Measurements from ENCODE around the gene TRIM8.
"Not testable (repeated sequence)": the region's sequence is repeated elsewhere in the genome, so short reads cannot be mapped to it uniquely, and the experiment has no call there.

Gene TRIM8

DNA sequence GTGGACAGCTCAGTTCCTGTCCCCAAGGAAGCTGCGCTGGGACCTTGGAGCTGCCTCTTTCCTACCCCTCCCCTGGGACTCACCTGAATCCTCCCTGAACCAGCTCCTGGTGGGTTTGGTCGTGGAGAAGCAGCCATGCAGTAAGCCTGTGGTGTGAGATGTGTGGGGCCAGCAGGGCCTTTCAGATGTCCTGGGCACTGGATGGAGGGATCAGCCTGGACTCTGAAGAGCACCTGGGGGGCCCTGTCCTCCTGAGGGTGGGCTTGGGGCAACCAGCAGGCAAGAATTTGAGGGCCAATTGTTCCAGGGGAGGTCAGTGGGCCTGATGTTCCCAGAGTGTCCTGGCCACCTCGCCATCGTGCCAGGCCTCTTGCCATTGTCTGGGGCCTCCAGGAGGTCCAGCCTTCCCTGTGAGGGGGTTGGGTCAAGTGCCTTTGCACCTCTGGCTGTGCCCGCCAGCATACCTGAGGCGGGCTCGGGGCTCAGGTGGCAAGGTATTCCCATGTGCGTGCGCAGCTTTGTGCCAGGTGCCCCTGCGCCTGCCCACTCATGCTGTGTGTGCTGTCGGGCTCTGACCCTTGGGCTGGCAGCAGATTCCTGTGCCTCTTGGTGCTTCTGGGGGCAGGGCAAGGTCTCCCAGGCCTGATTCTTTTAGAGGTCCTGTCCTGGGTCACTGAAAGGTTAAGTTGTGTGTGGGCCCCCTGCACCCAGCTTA is 7.3 kb downstream of the TRIM8 start:
- DNase-seq = no peak

DNA sequence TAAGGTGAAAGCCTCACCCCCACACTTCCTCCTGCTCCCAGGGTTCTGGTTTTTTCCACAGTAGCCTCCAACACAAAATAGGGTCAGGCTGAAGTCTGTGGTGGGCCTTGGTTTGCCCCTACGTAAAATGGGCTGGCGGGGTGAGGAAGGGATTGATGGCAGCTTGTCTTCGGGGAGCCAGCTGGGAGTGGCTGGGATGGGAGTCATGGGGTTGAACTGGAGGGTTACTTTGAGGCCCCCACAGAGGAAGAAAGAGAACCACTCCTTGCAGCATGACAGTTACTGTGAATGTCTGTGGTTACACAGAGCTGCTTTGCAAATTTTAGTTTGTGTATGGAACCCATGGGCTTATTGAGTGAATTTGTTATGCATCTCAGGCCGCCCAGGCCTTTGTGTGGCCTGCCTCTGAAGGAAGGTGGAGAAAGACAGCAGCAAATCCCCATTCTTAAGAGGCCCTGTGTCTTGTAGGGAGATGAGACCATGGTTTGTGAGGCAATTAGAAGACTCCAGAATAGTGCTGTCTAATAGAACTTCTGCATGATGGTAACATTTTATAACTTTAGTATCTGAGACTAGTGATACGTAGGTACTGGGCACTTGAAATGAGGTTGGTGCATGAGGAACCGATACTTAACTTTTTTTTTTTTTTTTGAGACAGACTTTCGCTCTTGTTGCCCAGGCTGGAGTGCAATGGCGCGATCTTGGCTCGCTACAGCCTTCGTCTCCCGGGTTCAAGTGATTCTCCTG is 8.1 kb downstream of the TRIM8 start:
- no peak for DNase-seq

DNA sequence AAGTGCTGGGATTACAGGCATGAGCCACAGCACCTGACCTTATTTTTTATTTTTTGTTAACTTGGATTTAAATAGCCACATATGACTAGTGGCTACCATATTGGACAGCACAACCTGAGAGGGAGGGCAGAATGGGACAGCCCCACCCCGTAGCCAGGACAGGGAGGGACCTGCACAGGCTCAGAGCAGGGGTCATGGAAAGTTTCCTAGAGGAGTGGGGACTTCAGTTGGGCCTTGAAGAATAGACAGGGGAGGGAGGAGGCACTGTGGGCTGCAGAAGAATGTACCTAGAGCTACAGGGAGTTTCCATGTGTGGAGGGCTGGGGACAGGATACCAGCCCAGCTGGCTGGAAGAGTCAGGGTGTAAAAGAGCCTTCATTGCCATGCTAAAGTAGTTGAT is 8.8 kb downstream of the TRIM8 start:
- no peak for DNase-seq

DNA sequence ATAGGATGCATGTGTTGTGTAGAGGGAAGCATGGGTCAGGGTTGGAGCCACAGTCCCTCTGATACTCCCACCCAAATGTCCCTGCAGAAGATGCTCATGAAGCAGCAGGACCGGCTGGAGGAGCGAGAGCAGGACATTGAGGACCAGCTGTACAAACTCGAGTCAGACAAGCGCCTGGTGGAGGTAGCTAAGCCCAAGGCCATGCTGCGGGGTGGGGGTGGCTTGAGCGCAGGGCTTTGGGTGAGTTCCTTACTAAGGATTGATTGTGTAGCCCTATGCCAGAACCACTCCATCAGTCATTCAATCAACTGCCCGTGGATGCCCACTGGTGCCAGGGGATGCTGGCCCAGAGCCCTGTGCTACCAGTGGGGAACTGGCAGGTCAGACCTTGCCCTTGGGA is 10.3 kb downstream of the TRIM8 start:
- DNase-seq = no peak

DNA sequence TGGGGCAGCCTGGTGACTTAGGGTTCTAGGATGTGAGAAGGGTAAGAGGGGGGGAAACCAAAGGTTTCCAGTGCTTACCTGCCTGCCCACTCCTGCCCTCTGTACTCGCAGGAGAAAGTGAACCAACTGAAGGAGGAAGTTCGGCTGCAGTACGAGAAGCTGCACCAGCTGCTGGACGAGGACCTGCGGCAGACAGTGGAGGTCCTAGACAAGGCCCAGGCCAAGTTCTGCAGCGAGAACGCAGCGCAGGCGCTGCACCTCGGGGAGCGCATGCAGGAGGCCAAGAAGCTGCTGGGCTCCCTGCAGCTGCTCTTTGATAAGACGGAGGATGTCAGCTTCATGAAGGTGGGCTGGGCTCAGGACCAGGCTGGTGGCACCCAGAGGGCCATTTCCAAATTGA is 10.7 kb downstream of the TRIM8 start:
- no peak for DNase-seq

DNA sequence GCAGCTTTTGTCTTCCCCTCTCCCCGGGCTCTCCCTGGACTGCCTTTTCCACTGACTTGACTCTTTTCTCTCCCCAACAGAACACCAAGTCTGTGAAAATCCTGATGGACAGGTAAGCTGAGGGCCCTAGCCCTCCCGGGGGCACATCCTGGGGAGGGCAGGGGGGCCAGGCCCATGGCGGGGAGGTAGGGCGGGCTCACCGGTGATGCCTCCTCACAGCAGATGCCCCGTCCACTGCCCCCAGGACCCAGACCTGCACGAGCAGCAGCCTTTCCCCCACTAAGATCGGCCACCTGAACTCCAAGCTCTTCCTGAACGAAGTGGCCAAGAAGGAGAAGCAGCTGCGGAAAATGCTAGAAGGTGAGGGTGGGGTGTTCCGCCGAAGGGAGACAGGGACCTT is 11.7 kb downstream of the TRIM8 start:
- DNase-seq = no peak

DNA sequence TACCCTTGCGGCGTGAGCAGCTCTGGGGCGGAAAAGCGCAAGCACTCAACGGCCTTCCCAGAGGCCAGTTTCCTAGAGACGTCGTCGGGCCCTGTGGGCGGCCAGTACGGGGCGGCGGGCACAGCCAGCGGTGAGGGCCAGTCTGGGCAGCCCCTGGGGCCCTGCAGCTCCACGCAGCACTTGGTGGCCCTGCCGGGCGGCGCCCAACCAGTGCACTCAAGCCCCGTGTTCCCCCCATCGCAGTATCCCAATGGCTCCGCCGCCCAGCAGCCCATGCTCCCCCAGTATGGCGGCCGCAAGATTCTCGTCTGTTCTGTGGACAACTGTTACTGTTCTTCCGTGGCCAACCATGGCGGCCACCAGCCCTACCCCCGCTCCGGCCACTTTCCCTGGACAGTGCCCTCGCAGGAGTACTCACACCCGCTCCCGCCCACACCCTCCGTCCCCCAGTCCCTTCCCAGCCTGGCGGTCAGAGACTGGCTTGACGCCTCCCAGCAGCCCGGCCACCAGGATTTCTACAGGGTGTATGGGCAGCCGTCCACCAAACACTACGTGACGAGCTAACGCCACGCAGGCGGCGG is 12.6 kb downstream of the TRIM8 start:
- no peak for DNase-seq

DNA sequence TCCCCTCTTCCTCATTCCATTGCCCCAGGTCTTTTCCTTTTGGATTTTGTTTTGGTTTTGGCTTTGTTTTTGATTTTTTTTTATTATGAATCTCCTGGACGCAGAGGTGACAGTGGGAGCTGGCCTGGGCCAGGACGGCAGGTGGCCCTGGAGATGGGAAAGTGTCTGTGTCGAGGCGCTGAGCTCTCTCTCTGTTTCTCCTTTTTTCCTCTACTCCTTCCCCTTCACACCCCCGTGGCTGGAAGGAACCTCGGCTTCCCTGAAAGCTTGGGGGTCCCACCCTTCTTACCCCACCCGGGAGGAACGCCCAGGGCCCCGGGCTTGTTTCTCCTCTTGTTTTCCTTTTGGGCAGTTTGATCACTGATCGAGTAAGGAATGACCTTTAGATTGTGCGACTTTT is 13.2 kb downstream of the TRIM8 start:
- DNase-seq = no peak

DNA sequence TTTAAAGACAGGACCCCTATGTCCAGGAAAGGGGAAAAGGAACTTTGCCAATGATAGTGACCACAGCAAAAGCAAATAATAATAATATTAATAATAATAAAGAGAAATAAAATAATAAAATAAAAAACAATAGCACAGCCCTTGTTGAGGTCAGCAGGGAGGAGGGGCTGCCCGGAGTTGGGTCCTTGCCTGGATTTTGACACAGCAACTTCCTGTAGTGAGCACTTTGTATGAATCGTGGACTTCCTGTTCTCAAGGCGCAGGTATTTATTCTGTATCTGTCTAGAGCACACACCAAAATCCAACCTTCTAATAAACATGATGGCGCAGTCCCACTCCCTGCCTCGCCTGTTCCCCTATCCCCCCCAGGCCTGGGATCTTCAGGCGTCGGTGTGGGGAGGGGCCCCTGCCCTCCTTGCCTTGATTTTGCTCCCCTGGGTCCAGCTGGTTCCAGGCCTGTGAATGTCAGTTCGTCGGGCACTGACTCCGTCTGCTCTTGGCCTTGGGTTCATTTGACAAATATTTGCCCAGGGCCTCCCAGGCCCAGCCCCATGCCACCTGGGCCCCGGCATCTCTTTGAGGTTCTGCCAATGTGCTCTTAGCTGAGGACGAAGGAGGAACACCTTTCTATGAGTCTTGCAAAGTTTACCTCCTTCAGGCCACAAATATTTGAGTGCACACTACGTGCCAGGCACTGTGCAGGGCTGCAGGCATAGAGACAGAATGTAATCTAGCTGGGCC is 13.9 kb downstream of the TRIM8 start:
- no peak for DNase-seq

DNA sequence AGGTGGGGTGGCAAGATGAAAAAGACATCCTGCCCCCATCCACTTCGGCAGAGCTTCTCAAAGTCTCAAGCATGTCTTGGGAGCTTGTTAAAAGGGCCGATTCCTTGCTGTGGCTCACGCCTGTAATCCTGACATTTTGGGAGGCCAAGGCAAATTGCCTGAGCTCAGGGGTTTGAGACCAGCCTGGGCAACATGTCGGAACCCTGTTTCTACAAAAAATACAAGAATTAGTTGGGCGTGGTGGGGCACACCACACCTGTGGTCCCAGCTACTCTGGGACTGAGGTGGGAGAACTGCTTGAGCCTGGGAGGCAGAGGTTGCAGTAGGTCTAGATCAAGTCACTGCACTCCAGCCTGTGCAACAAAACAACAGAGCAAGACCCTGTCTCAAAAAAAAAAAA is 14.5 kb downstream of the TRIM8 start:
- DNase-seq = no peak

DNA sequence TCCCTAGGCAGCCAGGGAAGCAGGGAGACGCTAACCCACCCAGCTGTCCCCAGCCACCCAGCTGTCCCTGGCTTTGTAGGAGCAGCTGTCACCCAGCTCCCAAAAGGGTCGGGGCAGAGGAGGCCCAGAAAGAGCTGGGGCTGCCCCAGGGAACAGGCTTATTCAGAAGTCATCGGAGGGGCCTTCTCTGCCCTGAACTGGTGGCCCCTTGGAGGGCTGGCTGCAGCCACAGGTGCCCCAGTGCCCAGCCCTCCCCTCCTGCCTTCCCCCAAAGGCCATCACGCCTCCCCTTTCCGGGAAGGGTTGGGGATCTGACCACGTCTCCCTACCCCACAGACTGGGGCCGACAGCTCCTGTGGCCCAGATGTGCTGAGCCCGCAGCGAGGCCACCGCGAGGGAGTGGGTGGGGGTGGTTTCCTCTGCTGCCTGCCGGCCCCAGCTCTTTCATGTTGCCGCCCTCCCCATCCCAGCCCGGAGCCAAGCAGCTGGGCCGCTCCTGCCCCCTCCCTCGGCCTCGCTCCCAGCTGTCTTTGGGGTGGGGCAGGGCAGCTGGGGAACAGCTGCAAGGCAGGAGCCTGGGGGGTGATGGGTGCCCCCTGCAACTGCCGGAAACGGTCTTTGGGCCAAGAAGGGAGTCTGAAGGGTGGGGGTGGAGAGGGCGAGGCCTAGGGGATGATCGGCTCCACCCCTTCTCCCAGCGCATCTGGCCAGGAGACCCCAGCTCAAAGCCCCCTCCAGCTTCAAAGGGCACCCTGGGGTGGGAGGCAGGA is 16.8 kb downstream of the TRIM8 start:
- no peak for DNase-seq

DNA sequence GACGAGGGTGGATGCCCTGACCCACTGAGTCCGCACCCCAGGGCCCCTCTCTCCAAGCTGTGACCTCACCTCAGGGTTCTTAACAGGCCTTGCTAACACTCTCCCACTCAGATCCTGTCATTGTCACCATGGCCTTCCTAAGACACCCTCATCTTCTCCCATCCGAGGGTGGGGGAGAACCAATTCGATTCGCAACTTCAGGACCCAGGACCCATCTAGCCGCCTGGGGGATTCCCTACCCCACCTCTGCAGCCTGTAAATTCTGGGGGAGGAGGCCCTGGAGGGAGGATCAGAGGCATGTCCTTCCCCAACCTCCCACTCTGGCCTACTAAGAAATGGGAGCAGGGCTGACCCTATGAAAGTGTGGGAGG is 17.4 kb downstream of the TRIM8 start:
- no peak for DNase-seq

DNA sequence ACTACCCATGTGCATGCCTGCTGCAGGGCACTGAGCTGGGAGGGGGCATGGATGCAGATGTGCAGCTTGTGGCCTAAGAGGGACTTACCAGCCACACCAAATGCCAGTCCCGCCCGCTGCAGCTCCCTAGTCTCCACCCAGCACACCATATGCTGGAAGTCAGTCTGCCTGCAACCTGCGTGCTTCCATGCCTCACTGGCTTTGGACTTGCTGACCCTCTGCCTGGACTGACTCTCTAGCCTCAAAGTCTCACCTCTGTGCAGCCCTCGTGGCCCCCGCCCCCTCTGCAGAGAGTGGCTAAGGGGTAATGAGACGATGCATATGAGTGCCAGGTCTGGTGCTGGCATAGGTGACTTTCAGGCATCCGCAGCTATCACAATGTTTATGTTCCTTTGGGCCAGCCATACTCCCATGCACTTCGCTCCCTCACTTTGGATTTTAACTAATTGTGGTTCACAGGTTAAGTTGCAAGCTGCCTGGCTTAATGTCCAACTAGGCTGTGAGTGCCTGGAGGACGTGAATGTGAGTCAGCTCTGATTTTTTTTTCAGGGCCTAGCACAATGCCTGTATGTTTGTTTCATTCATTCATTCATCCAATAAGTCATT is 21.7 kb downstream of the TRIM8 start:
- no peak for DNase-seq

DNA sequence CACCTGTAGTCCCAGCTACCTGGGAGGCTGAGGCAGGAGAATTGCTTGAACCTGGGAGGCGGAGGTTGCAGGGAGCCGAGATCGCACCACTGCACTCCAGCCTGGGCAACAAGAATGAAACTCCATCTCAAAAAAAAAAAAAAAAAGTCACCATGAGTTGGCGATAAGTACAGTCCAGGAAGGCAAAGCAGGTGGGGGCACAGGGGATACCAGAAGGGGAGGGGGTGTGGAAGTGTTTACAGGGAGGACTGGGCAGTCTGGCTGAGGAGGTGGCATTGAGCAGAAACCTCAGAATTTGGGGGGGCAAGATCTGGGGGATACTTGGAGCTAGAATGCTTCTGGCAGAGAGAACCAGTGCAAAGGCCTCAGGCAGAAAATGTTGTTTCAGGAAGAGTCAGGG is 23.1 kb downstream of the TRIM8 start:
- DNase-seq = not testable (repeated sequence)

DNA sequence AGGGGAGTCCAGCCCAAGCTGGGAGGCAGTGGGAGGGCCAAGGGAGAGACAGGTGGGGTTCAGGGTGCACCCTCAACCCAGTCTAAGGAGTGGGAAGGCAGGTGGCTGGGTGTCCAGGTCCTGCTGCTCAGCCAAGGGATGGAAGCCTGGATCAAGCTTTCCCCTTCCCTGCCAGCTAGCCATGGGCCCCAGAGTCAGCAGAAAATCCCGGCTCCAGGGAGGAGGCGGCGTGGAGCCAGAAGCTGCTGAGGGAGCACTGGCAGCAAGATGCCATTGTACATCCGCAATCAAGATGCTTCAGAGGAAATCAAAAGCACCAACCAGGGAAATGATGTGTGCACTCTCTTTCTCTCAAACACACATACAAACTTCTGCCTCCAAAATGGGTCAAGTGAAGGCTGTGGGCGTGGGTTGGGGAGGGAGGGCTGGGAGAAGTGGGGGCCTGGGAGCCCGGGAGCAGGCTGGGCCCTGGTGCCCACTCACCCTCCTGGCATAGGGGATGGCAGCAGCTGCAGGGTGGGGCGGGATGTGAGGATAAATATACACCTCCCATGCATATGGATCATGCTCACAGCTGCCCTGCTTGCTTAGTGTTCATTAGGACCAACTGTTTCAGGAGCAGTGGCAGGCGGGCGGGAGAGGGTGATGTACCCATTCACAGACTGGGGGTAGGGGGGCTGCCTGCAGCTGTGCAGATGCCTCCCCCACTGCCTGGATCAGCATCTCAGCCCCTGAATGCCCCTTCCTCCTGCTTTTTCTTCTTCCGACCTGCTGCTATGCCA is 24.2 kb downstream of the TRIM8 start:
- DNase-seq = no peak

DNA sequence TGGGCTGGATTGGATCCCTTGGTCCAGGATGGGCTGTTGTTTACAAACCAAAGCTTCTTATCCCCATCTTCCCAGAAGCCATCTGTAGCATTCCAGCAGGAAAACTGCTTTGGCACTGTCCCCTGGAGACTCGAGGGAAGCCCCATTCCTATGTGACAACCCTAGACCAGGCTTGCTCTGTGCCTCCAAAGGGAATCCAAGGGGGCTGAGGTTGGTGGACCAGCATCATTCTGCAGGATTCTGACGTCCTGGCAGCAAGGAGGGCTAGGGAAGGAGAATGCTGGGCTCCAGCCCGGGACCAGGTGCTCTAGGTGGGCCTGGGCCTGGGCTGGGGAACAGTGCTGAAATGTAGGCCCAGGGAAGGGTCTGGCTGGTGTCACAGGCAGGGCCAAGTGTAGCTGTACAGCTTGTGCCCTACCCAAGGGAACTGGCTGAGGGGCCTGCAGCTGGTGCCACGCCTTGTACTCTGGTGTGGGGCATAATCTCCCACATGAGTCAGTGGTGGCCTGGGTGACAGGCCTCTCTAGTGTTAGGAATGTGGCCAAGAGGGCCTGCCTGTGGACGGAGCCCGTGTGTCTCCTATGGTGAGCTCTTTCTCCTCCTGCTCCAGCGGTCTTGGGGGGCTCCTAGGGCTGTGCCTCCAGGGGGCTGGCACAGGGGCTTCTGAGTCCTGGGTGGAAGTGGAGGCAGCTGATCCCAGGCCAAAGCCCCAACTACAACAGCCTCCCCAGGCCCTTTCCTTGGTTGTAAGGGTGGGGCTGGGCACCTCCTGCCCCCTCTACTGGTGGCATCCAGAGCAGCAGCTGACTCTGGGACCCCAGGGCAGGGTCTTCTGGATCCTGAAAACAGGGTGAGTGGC is 25.2 kb downstream of the TRIM8 start:
- DNase-seq = no peak

DNA sequence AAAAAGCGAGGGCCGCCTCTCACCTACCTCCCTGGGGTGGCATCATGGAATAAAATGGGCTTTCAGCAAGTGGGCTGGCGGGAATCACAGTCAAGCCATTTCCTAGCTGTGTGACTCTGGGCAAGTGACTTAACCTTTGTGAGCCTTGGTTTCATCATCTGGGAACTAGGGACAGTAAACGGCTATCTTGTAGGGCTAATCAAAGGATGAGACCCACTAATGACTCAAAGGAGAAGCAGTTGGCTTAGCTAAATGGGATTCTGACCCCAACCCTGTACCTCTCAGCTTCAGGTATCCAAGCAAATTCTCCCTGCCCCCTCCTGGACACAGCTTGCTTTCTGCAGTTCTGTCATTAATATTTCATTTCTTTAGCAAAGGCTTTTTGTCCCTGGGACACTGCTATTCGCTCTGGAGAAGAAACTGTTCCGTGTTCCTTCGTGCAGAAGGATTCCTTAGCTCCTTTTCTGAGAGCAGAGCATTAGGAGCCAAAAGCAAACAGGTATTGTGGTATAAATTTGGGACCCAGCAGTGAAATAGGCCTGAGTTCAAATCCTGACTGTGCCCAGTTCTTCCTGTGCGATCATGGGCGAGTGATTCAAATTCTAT is 25.9 kb downstream of the TRIM8 start:
- no peak for DNase-seq

DNA sequence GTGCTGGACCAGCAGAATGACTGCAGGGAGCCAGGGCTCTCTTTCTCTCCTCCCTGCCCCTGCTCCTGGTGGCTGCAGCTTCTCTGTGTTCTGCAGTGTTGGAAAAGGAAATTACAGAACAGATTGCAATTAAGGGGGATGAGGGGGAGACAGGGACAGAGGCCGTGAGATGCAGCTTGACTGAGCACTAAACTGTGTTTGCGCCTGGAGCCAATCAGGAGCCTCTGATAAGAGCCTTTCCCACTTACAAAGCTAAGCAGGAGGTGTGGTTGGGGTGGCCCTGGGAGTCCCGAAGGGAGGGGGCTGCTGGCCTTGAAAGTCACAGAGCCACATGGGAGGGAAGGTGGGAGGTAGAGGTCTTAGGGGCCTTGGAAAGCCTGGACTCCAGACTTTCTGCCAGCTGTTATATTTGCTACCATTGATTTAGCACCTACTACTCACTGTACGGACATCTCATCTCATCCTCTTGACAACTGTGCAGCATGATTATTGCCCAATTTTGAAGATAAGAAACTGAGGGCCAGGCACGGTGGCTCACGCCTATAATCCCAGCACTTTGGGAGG is 26.7 kb downstream of the TRIM8 start:
- no peak for DNase-seq

DNA sequence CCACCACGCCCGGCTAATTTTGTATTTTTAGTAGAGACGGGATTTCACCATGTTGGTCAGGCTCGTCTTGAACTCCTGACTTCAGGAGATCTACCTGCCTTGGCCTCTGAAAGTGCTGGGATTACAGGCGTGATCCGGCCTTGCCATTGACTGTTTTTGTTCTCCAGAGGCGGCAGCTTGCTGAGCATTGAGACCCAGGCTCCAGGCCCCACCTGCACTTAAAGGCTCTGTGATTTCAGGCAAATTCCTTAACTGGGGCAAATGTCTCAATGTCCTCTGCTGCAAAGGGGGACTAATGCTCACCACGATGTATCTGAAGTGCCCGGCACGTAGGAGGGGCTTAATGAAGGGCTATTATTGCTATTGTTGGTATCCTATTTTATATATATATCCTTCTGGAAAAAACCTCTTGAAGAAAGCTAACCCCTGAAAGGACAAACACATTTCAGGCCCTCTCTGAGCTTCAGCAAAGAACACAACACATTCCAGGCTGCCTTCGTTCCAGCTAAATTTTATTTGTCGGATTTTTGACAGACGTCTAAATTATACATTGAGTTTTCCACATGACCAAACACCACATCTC is 29.0 kb downstream of the TRIM8 start:
- DNase-seq = no peak

Measured in KG1 (cell line).